ENCODE measurements around the gene PRADC1.

- no peak for TF ChIP-seq CTCF (IDR thresholded peaks at IDR 0.05)
- no peak for TF ChIP-seq POLR2A (IDR thresholded peaks at IDR 0.05; ENCODE audit: low read depth)
- no peak for TF ChIP-seq POLR2AphosphoS5 (IDR thresholded peaks at IDR 0.05)
Measured at GRCh38 chr2:73187549-73187948, 45.5 kb downstream of the PRADC1 start.

Data from esophagus muscularis mucosa (tissue), 3 donors.